ENCODE results near the gene SREK1.

SREK1 gene

DNA sequence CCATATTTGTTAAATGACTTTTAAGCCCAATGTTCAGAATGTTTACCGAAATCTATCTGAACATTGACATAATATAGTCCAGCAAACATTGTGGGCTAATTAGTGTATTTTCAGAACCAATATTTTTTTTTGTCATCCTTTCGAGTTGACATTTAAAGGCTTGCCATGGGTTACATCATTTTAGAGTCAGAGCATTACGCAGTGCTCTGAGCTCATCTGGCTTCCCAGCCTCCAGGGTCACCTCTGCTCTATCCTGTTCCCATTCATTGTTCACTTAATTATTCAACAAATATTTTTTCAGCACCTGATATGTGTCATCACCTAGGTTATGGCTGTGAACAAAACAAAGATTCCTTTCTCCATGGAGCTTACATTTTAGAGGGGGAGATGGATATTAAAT is 80.2 kb downstream of the SREK1 start:
- no peak for DNase-seq

- DNase-seq: no peak
These were observed 80.9 kb downstream of the SREK1 start for GRCh38 chr5:66224773-66225553.

GRCh38 chr5:66230551-66230950 is 86.5 kb downstream of the SREK1 start:
- DNase-seq: peak; percentile 27

- DNase-seq: no peak
These were observed 87.4 kb downstream of the SREK1 start for GRCh38 chr5:66231508-66231907.

- no peak for DNase-seq
These were observed 88.2 kb downstream of the SREK1 start for GRCh38 chr5:66232275-66232674.

- DNase-seq: no peak
These were observed 88.8 kb downstream of the SREK1 start for GRCh38 chr5:66232706-66233445.

All from fibroblast of skin of back (primary cell).